ENCODE data around the gene NUCKS1.

Gene NUCKS1

GRCh38 chr1:205714190-205714905, 35.6 kb downstream of the NUCKS1 start:
- DNase-seq (ENCODE audit: low read depth) = peak; percentile 66
- H3K4me3 ChIP-seq (ENCODE audit: low read depth, low read length) = no peak overlapping the region
- TF ChIP-seq MYC (IDR thresholded peaks at IDR 0.05; ENCODE audit: low read depth, low read length) (no peak), MAX (IDR thresholded peaks at IDR 0.05; ENCODE audit: low read depth, low read length) (no peak), POLR2A (IDR thresholded peaks at IDR 0.05; ENCODE audit: extremely low read depth, insufficient read length) (no peak), CTCF (IDR thresholded peaks at IDR 0.05; ENCODE audit: low read depth, low read length) (no peak)

GRCh38 chr1:205711105-205712048, 38.6 kb downstream of the NUCKS1 start:
- TF ChIP-seq CTCF (IDR thresholded peaks at IDR 0.05; ENCODE audit: low read depth, low read length) (peak; percentile 77), POLR2A (IDR thresholded peaks at IDR 0.05; ENCODE audit: extremely low read depth, insufficient read length) (no peak)
- DNase-seq (ENCODE audit: low read depth) = peak; percentile 82

GRCh38 chr1:205710201-205711062, 39.5 kb downstream of the NUCKS1 start:
- no peak overlapping the region for H3K4me3 ChIP-seq (ENCODE audit: low read depth, low read length)
- no peak for DNase-seq (ENCODE audit: low read depth)
- TF ChIP-seq CTCF (IDR thresholded peaks at IDR 0.05; ENCODE audit: low read depth, low read length) (no peak), POLR2A (IDR thresholded peaks at IDR 0.05; ENCODE audit: extremely low read depth, insufficient read length) (no peak), MYC (IDR thresholded peaks at IDR 0.05; ENCODE audit: low read depth, low read length) (no peak), MAX (IDR thresholded peaks at IDR 0.05; ENCODE audit: low read depth, low read length) (no peak)

More at GRCh38 chr1:205711105-205712048, 38.6 kb downstream of the NUCKS1 start:
- H3K4me3 ChIP-seq (ENCODE audit: low read depth, low read length) = no peak overlapping the region

- TF ChIP-seq MAX (IDR thresholded peaks at IDR 0.05; ENCODE audit: low read depth, low read length) (no peak), POLR2A (IDR thresholded peaks at IDR 0.05; ENCODE audit: extremely low read depth, insufficient read length) (no peak), CTCF (IDR thresholded peaks at IDR 0.05; ENCODE audit: low read depth, low read length) (no peak), MYC (IDR thresholded peaks at IDR 0.05; ENCODE audit: low read depth, low read length) (no peak)
- DNase-seq (ENCODE audit: low read depth) = no peak
- no peak overlapping the region for H3K4me3 ChIP-seq (ENCODE audit: low read depth, low read length)
These were observed 40.3 kb downstream of the NUCKS1 start for GRCh38 chr1:205709640-205710039.

GRCh38 chr1:205709059-205709398, 41.0 kb downstream of the NUCKS1 start:
- TF ChIP-seq MAX (IDR thresholded peaks at IDR 0.05; ENCODE audit: low read depth, low read length) (no peak), POLR2A (IDR thresholded peaks at IDR 0.05; ENCODE audit: extremely low read depth, insufficient read length) (no peak), MYC (IDR thresholded peaks at IDR 0.05; ENCODE audit: low read depth, low read length) (no peak), CTCF (IDR thresholded peaks at IDR 0.05; ENCODE audit: low read depth, low read length) (no peak)
- DNase-seq (ENCODE audit: low read depth) = no peak

More at GRCh38 chr1:205709059-205709398, 41.0 kb downstream of the NUCKS1 start:
- H3K4me3 ChIP-seq (ENCODE audit: low read depth, low read length) = no peak overlapping the region

All from NB4 (cell line).